T-helper 2 cell treated with Interferon-gamma antibody and Interleukin-4, amounts not matched to agents 100 ng/mL and 5 ng/mL, for 36 hours (primary cell): Measurements from ENCODE around the gene CLINT1. TPM values are rescaled to one million over a fixed set of nuclear protein-coding genes. Genes with fewer than 3 reads are reported as not detected.

ENCODE experiments used
- intact Hi-C: fragments of 100-400 bp; cut with micrococcal nuclease; formaldehyde crosslinking; loops from one replicate; pipeline ENCODE4 v1.15.1; 2023
- total RNA-seq: library from RNA; stranded (reverse); gene quantifications from 2 replicates; pipeline ENCODE4 v1.2.3, GENCODE V29; 2022

Gene CLINT1
- total RNA-seq, 1 donor from 2014 or later: 109 TPM

GRCh38 chr5:157766902-157767301 lies 92.0 kb downstream of the CLINT1 start:
- intact Hi-C loops: no loop called here

DNA sequence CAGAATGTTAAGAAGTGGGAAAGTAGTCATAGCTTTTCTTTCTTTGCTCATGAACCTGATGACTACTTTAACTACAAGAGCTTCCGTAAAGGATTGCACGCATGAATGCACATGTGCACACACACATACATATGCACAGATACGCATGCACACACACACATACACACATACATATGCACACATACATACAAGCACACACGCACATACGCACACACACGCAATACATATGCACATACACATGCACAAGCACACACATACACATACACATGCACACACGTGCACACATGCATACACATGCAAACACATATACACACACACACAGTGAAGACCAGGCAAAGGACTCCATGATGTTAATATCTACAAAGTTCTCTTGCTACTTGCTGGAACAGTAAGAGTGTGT lies 92.5 kb downstream of the CLINT1 start:
- intact Hi-C loops: no loop called here

GRCh38 chr5:157764531-157764930 lies 94.4 kb downstream of the CLINT1 start:
- intact Hi-C loops: no loop called here

- intact Hi-C loops: loop anchor here (1.0 kb wide), 2 partner anchors 187 to 233 kb away; no protein-coding TSS in a partner anchor
Measured at GRCh38 chr5:157761690-157762621, 97.0 kb downstream of the CLINT1 start.

GRCh38 chr5:157758706-157759105 lies 100.2 kb downstream of the CLINT1 start:
- intact Hi-C loops: no loop called here

GRCh38 chr5:157756122-157756521 lies 102.8 kb downstream of the CLINT1 start:
- intact Hi-C loops: no loop called here

- intact Hi-C loops: no loop called here
Measured at GRCh38 chr5:157750320-157750719, 108.6 kb downstream of the CLINT1 start.

DNA sequence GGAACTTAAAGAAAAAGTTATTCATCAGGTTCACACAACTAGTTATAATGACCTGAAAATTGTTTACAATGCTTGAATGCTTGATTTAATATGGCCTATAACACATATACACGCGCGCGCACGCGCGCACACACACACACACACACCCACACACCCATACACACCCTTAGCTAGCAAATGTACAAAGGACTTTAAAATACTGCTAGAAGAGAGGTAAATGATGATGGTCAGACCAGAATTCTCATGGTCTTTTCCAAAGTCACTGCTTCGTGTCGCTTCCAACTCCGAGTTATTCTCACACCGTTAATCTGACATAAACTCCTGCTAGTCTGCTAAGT lies 109.5 kb downstream of the CLINT1 start:
- intact Hi-C loops: no loop called here

DNA sequence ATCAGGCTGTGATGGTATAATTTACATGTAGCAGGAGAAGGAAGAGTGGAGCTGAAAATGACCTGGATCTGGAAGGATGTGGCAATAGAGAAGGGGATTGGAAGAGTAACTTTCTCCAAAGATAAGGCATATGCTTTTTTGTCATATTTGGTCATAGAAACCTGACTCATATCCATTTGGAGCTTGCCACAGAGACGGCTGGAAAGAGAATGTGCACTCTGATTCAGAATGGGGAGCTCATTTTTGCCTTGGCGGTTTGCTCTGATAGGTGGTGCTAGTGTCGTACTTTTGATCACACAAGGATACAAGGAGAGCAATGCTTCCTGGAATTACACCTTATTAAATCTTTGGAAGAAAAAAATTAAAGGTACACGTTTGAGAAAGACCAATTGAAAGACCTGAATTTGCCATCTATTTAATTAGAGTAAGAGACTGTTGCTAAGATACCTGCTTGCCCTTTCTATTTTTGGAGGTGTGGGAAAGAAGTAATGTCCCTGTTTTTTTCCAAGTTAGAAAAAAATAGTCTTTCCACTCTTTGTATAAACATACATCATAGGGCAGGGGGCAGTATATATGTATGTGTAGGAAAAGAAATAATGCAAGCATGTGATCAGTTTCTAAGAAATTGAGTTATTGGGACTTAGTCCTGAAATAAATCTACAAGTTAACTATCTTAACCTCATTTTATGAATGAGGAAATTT lies 110.0 kb downstream of the CLINT1 start:
- intact Hi-C loops: no loop called here

DNA sequence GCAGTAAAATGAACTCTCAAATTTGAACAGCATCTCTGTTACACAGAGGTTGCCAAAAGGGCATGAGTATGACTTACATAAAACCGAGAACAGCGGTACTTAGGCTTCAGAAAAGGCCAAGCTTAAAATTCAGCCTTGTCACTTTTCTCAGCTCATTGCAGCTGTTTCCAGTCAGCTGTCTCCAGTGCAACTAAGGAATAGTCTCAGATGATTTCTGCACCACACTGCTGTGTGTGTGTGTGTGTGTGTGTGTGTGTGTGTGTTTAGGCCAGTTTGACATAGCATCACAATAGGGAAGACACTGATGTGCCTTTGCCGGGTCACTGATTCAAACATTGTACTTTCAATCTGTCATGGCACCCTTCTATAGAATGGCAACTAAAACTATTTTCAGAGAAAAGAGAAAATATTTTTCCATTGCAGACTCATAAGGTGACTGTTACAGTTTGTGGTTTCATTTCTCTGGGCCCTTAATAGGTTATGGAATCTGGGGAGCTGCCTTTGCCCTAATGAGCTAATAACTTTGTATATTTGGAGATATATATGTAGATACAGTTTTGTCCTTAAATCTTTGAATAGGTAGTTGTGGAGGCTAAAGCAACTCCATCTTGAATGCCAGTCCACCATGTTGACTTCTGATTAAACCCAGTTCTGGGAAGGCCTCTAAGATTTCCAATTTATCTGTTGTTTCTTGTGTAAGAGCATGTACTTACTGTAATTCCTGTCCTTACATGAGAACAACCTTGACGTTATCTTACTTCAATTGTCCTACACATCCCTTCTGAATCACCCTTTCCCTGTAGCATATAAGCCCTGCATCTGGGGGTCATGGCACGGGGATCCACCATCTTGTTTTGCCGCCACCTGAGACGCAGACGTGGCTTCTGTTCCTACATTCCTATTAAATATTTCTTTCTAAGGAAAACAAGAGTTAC lies 110.9 kb downstream of the CLINT1 start:
- intact Hi-C loops: no loop called here

DNA sequence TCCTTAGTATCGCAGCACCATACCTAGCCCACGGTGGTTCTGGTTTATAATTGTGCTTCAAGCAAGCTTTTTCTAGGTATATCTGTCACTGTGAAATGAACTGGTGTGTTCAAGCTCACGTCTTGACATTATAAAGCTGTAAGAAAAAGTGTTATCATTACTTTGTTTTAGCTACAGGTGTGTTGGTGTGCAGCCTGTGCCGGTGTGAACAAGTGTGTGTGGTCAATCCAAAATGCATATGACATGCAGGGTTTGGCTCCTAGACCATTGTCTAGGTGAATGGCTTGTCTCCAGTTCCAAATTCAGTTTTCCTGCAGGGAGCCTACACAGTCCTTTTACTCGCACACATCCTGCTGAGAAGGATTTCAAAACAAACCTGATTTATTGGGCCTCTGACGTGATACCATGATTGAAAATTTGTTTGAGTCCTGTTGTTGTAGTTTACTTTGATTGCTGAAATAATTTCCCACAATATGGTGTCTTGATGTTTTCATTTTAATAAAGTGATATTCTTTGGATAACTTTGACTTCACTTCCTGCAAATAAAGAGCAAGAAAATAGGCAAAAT lies 111.7 kb downstream of the CLINT1 start:
- intact Hi-C loops: no loop called here

GRCh38 chr5:157745041-157745456 lies 113.9 kb downstream of the CLINT1 start:
- intact Hi-C loops: no loop called here

- intact Hi-C loops: loop anchor here (5.0 kb wide), 4 partner anchors 113 to 402 kb away; partner anchors contain the start of gene CLINT1
Measured at GRCh38 chr5:157744051-157745011, 114.6 kb downstream of the CLINT1 start.

DNA sequence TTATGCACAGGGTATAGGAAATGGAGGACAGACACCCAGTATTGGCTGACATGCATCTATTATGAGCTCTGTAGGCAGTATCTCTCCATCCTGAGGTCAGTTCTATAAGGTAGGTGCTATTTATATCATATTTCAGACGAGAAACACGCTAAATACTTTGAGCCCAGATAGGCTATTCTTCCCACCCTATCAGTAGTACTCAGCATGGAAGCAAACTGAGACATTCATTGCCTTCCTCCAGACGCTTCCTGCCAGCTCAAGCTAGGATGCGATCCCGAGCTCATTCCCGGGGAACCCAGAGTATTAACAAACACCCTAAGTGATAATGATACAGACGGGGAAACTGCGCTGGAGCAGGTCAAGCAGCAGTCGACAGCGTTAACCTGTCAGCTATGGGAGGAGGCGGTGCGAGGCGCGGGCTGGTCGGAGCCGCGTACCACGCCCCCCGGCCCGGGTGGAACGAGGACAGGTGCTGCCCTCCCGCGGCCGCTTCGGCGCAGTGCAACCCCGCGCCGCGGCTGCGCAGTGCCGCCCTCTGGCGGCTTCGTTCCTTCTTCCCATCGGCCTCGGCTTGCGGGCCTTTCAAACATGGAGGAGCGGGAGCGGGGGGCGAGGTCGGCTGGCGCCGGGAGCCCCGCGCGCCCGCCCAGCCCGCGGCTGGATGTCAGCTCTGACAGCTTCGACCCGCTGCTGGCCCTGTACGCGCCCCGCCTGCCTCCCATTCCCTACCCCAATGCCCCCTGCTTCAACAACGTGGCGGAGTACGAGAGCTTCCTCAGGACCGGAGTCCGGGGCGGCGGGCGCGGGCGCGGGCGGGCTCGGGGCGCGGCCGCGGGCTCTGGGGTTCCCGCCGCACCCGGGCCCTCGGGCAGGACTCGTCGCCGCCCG lies 115.5 kb downstream of the CLINT1 start, which contains the start of gene LSM11:
Gene LSM11, plus strand, starts transcription at position 550 of the 888 bp plus-strand sequence. Its CDS starts 39 bp downstream, at position 589.
- intact Hi-C loops: loop anchor here (1.0 to 5.0 kb wide), 10 partner anchors 12 to 415 kb away; partner anchors contain the start of genes CLINT1 and THG1L

GRCh38 chr5:157741131-157741530 lies 117.8 kb downstream of the CLINT1 start:
- intact Hi-C loops: loop anchor here (5.0 kb wide), 4 partner anchors 116 to 399 kb away; partner anchors contain the start of gene CLINT1

- intact Hi-C loops: loop anchor here (5.0 kb wide), 4 partner anchors 117 to 398 kb away; partner anchors contain the start of gene CLINT1
Measured at GRCh38 chr5:157740229-157740610, 118.7 kb downstream of the CLINT1 start.

GRCh38 chr5:157739388-157740228 lies 119.3 kb downstream of the CLINT1 start:
- intact Hi-C loops: loop anchor here (5.0 kb wide), 4 partner anchors 118 to 397 kb away; partner anchors contain the start of gene CLINT1
